Activated T-helper 9 cell treated with anti-CD3 and anti-CD28 coated beads, Interleukin-2, amount 50 U/mL, for 16 hours (primary cell): ENCODE data around the gene GPR42.
A peak's percentile ranks its signal among the peaks of the same experiment; 100 is the strongest.

ENCODE experiments used
- DNase-seq: peaks from one replicate; pipeline ENCODE4 v3.0.0-alpha.2; 2020; ENCODE audit warnings: low read depth

The GPR42 gene

DNA sequence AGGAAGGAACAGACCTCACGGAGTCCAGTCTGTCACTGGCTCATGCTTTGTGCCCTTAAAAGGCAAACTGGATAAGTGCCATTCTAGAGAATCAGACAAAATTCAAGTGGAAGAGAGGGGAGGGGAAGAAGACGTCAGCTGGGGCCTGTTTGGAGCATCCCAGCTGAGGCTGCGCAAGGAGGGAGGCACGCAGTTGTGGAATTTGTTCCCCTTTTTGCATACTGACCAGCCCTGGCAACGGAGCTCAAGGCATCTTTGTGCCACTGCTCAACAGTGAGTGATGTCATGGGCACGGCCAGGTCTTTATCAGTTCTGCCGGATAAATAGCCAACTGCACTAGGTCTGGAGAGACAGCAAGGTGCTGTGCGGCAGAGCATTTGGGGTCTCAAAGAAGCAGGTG lies at the start of gene GPR42:
Gene GPR42, plus strand, starts transcription at position 347 of the 400 bp plus-strand sequence. CDS start 292 bp downstream, outside the sequence.
- DNase-seq: no peak

GRCh38 chr19:35321291-35321690 lies 49.6 kb upstream of the GPR42 start:
- no peak for DNase-seq

GRCh38 chr19:35322014-35322413 lies 48.9 kb upstream of the GPR42 start:
- DNase-seq: no peak

GRCh38 chr19:35327642-35328041 lies 43.2 kb upstream of the GPR42 start:
- no peak for DNase-seq

DNA sequence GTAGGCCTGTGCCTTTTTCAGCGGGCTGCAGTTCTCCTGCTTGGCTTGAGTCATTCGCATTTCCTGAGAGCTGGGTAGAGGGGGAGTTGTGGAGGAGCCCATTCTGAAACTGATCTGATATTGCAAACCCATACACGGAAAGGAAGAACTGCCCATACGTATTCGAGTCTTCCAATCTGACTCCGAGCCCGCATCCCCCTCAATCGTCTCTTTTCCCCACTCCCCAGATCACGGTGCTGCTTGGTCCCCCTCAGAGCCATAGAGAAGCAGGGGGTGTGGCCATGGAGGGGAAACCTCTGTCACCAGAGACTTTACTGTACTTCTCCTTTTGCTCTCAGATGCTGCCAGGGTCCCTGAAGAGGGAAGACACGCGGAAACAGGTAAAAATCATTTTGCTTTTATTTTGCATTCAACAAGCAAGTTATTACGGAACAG lies 42.0 kb upstream of the GPR42 start, which contains the start of gene CD22:
Gene CD22, plus strand, starts transcription at position 337 of the 435 bp plus-strand sequence. CDS start 2,854 bp downstream, outside the sequence.
- DNase-seq: no peak

- no peak for DNase-seq
Measured at GRCh38 chr19:35329323-35329722, 41.5 kb upstream of the GPR42 start.

DNA sequence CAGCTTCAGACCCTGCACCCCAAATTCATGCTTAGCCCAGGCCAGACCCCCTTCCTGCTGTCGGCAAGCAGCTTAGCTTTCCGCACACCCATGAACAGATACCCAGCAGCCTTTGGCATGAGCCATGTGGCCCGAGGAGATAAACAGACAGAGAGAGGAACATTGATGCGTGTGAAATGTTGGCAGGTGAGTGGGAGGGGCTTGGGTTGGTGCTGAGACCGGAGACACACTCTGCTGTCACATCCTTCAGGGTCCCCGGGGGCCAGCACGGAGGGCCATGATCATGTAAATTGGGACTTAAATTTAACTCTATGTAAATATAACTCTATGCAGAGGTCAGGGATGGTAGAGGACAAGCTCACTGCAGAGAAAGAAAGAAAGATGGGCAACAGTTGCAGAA lies 40.4 kb upstream of the GPR42 start:
- no peak for DNase-seq

DNA sequence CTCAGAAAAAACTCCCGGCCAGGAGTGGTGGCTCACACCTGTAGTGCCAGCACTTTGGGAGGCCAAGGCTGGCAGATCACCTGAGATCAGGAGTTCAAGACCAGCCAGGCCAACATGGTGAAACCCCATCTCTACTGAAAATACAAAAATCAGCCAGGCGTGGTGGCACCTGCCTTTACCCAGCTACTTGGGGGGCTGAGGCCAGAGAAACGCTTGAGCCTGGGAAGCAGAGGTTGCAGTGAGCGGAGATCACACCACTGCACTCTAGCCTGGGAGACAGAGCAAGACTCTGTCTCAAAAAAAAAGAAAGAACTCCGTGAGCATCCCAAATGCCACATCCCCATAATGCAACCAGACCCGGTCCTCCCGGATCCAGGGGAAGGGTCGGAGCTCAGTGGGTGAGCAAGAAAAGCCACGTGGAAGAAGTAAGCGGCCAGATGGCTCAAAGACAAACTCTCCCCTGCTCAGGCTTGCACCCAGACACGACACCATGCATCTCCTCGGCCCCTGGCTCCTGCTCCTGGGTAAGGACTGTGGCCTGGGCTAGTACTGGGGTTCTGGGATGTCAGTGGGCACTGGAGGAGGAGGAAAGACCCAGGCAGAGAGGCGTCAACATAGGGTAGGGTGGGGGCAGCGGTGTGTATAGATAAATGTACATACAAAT lies 39.2 kb upstream of the GPR42 start:
- no peak for DNase-seq

DNA sequence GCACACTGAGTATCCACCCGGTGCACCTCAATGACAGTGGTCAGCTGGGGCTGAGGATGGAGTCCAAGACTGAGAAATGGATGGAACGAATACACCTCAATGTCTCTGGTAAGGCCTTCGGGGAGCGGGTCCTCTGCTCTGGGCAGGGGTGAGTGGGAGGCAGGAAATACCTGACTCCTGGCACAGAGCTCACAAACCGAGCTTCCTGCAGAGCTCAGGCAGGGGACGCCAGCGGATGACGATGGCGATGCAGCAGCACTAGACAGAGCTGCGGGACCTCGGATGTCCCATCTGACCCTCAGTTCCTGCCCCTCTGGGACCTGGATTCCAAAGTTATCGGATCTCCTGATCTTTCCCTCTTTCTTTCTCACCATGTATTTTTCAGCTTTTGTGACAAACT lies 38.1 kb upstream of the GPR42 start:
- DNase-seq: no peak

DNA sequence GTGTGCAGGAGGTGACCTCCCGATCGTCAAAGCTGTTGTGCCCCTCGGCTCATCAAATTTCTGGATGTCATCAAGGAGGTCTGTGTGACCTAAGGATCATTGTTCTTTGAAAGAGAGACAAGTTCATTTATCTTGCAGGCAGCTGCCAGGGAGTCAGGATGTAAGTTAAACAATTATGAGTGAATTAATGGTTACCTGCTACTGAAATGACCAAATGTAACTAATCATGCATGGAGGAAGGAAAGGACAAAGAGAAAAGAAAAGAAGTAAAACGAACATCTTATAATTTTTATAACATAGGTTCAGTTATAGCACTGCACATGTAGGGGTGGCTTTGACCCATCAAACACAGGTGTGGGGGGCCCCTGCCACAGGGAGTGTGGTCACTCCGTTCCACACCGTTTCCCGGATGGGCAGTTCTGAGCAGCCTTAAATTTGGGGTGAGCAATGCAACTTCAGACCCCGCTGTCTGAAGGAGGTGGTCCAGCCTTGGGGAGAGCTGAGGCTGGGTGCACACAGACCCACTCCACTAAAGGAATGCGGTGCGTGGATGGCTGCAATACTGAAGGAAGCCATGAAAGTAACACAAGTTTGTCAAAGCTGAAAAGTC lies 36.6 kb upstream of the GPR42 start:
- DNase-seq: no peak

DNA sequence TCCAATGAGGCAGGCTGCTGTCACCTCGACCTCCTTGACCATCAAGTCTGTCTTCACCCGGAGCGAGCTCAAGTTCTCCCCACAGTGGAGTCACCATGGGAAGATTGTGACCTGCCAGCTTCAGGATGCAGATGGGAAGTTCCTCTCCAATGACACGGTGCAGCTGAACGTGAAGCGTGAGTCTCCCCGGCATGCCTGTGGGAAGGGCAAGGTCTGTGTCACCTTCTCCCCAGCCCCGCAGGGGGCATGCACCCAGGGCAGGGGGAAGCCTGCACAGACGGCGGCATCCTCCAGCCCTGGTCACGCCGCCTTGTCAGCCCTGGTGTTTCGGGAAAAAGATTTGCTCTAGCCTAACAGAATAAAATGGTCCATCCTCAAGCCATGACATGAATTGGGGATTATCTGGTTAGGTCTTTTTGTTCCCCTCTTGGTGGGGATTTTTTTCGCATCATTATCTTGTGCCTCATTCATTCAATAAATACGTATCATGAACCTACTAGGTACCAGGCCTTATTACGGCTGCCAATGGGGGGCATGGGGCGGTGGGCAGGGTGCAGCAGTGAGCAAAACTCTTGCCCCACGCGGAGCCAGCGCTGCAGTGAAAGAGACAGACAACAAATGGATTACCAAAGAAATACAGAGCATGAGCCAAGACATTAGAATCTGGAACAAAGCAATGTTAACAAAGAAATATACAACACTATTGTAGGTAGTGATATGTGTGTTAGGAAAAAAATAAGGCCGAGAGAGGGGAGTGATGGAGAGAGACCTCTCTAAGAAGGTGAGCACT lies 34.5 kb upstream of the GPR42 start:
- DNase-seq: no peak

DNA sequence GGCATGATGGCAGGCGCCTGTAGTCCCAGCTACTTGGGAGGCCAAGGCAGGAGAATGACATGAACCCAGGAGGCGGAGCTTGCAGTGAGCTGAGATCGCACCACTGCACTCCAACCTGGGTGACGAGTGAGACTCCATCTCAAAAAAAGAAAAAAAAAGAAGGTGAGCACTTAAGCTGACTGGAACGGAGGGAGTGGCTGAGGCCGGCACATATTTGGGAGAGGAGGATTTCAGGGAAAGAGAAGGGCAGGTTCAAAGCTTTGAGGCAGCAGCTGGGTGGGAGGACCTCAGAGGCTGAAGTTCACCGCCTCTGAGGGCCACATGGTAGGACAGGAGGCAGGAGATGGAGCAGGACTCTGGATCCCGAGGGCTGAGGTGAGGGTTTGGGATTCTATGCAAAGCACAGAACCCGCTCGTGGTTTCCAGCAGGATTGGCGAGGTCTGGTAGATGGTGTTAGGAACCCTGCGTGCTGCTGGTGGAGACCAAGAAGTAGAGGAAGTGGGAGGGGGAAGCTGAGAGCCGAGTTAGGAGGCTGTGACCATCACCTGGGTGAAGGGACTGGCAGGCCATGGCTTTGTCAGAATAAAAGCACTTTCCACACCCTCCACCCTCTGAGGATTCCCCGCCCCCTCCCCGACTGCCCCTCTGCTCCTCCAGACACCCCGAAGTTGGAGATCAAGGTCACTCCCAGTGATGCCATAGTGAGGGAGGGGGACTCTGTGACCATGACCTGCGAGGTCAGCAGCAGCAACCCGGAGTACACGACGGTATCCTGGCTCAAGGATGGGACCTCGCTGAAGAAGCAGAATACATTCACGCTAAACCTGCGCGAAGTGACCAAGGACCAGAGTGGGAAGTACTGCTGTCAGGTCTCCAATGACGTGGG lies 33.5 kb upstream of the GPR42 start:
- DNase-seq: no peak

DNA sequence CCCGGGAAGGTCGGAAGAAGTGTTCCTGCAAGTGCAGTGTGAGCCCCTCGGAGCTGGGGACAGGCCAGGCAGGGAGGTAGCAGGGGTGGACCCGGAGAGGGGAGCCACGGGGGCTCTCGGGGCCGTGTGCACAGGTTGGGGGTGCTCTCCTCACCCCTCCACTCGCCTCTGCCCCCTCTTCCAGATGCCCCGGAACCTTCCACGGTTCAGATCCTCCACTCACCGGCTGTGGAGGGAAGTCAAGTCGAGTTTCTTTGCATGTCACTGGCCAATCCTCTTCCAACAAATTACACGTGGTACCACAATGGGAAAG lies 32.9 kb upstream of the GPR42 start:
- DNase-seq: no peak

DNA sequence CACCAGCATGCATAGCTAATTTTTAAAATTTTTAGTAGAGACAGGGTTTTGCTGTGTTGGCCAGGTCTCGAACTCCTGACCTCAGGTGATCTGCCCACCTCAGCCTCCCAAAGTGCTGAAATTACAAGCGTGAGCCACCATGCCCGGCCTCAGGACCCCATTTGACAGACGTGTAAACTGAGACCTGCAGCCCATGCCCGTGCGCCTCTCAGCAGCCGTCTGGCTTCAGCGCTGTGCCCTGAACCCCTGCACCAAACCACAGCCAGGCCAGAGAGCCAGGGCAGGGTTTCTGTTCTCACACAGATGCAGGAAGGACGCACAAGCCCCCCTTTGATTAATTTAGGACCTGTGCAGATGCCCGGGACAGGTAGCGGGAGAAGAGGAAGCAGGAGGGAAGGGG lies 30.4 kb upstream of the GPR42 start:
- no peak for DNase-seq

GRCh38 chr19:35341006-35341405 lies 29.9 kb upstream of the GPR42 start:
- DNase-seq: no peak

GRCh38 chr19:35341565-35342225 lies 29.2 kb upstream of the GPR42 start:
- DNase-seq: no peak

DNA sequence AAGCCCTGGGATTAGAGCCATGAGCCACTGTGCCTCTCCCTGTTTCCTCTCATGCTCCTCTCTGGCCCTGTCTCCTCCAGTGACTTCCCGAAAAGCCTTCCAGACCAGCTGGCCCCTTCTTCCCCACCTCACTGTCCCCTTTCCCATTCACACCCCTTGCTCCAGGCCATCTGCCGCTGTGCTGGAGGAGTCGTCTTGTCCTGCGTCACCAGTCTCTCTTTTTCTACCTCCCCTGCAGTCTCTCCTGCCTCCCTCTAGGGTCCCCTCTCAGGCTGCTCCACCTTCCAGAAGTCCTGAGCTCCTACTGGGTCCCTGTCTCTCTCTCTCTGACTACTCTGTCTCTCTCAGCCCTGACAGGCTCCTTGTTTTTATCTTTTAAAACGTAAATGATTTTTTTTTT lies 28.4 kb upstream of the GPR42 start:
- no peak for DNase-seq

DNA sequence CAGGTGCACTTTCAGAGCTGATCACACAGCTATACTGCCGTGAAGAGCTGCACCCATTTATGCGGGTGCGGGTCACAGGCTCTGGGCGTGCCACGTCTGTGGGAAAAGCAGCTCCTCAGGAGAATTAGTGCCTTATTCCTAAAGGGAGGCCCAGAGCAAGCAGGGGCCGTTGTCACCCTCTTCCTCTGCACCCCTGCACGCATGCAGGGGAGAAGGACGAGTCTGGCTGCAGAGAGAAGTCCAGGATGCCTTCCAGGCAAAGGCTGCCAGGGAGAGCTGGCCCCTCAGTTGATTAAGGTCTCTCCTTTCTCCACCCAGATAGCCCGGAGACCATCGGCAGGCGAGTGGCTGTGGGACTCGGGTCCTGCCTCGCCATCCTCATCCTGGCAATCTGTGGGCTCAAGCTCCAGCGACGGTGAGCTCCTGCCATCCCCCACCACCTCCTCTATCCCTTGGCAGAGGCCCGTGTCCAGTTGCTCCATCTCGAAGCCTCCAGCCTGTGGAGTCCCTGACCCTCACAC lies 26.3 kb upstream of the GPR42 start:
- no peak for DNase-seq

DNA sequence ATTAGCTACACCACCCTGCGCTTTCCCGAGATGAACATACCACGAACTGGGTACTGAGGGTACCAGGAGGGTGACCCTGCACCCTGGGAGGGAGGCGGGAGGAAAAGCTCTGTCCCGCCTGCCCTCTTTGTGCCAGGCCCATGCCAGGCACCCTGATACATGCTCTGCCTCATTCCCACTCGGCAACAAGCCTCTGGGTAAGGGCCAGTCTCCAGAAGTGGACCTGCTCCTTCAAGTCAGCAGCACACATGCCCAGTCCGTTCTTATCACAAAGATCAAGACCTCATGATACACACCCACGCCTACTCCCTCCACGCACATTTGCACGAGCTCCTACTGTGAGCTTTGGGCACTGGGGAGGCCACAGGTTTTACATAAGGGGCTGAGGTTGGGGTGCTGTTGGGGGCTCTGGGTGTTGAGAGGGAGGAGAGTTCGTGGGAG lies 25.2 kb upstream of the GPR42 start:
- no peak for DNase-seq

DNA sequence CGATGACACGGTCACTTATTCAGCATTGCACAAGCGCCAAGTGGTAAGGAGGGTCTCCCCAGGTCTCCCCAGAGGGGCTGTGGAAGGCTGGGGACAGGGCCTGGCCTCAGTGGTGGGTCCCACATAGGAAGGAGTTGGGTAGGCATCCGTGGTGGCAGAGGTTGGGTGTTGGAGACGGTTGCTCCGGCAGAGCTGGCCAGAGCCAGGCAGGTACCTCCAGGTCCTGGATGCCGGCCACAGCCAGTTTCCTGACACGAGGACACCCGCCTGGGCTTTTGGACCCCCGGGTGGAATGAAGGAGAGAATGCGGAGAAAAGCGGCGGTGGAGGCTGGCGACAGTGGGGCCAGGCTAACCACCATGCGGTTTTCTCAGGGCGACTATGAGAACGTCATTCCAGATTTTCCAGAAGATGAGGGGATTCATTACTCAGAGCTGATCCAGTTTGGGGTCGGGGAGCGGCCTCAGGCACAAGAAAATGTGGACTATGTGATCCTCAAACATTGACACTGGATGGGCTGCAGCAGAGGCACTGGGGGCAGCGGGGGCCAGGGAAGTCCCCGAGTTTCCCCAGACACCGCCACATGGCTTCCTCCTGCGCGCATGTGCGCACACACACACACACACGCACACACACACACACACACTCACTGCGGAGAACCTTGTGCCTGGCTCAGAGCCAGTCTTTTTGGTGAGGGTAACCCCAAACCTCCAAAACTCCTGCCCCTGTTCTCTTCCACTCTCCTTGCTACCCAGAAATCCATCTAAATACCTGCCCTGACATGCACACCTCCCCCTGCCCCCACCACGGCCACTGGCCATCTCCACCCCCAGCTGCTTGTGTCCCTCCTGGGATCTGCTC lies 24.4 kb upstream of the GPR42 start:
- DNase-seq: peak; percentile 54
